Endometrium (tissue), 2 donors: ENCODE measurements around the gene MOB1A.
"Not testable (repeated sequence)": the region's sequence is repeated elsewhere in the genome, so short reads cannot be mapped to it uniquely, and the experiment has no call there.

Experiments used
- FAIRE-seq: peaks from 2 replicates; lab custom pipeline; 2012; peaks lifted over from hg19 to GRCh38; lab: Jason Lieb, UNC
- donor health status: control.
- donor health status: control.

MOB1A gene

DNA sequence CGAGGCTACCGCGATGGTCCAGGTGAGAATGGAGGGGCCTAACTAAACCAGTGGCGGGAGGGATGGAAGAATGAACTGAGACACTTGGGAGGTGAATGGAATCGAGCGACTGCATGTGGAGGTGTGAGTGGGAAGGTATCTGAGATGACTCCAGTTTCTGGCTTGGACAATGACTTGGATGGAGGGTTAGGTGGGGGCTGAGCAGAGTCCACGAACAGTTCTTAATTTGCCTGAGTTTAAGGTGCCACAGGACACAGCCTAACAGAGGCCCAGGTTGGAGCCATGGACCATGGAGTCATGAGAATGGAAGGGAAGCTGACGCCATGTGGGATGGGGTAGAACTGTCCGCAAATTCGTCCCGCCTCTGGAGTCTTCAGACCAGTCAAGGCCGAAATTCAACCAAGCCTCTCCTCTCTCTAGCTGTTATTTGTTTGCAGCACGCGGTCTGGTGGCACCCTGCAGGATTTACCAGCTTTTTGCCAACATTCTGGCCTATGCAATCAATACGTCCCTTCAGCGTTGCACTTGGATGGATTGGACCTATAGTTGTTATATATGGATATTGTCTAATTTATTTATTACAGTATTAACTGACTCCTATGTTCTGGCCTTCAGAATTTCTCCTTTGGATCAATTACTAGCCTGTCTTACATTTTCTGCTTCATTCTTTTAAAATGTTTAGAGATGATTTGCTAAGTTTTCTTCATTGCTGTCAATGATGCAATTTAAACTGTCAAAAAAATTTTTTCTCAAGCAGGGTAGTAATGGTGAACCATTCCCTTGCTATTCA lies 30.0 kb downstream of the MOB1A start:
- no peak for FAIRE-seq

DNA sequence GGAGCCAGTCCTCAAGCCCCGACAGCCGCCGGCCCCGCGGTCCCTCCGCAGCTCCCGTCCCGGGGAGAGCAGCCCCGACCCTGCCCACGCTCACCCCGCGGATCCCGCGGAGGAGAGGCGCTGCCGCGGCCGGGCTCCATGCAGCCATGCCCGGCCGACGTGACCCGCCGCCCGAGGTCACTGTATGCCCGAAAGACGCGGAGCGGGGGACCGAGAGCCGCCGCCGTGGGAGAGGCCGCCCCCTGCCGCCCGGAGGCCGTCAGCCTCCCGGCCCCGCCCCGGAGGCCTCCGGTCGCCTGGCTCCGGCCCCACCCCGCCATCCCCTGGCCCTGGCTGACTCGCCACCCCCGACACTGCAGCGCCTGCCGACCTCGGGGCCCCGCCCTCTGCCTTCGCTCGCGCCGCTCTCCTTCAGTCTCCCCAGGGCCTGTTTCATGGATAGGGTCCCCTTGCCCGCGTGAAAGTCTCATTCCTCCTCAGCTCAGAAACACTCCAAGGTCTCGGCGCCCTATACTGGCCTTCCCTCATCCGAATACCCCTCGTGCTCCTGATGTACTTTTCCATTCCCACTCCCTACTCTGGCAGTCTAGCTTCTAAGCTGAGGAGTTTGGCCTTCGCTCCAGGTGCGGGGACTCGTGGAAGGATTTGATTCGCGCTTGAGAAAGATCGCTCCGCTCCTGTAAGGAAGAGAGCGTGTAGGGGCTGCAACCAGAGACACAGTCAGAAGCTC lies 30.8 kb downstream of the MOB1A start, which contains the start of gene BOLA3:
BOLA3 (minus strand) TSS at position 186 of the 730 bp plus-strand sequence; CDS start at position 148, 38 bp downstream.
- FAIRE-seq: no peak

DNA sequence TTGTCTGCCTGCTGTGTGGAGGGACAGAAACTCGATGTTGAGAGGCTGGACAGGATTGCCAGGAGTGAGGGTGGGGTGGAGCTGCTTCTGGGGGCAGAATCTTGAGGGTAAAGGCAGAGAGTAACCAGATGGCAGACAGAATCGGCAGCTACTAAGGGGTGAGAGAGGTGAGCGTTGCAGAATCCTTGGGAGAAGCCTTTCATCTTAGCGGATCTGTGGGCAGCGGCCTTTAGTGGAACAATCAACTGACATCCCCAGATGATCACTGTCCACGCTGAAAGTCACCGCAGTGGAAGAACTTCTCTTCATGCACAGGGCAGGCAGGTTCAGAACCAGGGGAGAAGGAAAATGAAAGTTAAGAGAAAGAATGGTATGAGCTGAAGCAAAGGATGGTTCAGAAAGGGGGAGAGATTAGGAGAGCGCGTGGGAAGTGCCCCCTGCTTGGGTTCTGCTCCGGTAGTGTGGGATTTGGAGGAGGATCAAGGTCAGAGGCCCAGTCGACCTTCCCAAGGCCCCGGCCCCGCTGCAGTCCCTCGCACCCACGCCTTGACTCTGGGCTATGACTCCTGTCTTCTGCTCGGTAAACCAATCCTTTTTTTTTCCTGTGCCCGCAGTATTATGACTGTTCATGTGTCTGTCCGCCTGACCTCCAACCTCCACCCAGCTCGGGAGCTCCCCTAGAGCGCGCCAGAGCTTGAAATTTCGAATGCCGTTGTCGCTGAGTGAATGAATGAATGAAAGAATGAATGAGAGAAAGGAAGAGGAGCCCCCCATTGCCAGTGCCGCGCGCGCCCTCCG lies 31.6 kb downstream of the MOB1A start:
- FAIRE-seq: no peak

- FAIRE-seq: no peak
Measured at GRCh38 chr2:74142340-74142739, 36.3 kb downstream of the MOB1A start.

- FAIRE-seq: no peak
Measured at GRCh38 chr2:74138600-74139323, 39.9 kb downstream of the MOB1A start.

DNA sequence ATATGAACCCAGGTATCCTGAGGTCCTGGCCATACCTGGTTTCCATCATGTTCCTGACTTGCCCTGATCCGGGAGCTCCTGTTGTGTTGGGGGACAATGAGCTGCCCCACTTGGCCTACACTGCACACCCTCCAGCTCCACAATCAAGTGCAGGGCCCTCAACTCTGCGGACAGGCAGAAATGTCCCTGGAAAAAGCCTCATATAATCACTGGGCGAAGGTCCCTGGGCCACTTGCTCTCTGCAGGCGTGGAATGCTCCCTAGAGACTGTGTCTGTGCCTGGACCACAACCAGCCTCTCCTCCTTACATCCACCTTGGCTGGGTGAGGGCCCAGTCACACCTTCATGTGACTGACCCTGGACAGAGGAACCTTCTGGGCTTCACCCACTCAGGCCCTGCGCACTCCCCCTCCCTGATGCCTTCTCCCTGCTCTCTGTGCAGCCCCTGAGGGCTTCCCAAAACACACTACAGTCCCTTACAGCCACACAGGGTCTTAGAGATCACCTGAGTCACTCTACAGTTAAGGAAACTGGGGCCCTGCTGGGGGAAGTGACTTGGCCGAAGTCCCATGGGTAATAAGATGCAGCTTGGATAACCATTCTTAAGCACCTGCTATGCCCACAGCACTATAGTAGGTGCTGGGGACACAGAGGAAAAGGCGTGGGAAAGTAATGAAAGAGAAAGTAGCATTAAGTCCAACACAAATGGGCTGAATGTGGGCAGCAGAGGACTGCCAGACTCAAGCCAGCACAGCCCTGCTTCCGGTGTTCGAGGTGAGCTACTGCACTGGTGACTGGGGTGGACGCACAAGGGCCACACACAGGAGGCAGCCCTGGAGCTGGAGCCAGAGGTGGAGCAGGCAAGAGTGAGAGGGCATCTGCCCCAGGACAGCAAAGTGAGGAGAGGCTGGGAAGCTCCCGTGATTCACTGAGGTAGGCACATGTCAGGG lies 40.8 kb downstream of the MOB1A start:
- no peak for FAIRE-seq

DNA sequence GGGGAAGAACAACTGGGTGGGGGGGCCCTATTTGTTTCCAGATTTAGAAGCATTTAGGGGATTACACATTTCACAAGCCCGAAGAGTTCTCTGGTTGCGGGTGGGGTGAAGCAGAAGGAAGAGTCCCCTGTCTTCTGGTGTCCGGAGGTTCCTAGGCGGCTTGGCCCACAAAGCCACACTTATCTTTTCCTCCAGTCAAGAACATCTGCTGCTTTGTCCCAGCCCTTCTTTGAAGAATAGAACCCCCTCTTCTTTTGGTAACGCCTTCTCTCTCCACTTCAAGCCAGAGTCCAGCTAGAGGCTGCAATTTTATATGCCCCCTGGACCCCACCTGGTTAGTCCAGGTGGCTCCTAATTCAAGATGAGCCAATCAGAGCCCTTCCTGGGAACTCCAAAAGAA lies 46.8 kb downstream of the MOB1A start:
- FAIRE-seq: no peak

DNA sequence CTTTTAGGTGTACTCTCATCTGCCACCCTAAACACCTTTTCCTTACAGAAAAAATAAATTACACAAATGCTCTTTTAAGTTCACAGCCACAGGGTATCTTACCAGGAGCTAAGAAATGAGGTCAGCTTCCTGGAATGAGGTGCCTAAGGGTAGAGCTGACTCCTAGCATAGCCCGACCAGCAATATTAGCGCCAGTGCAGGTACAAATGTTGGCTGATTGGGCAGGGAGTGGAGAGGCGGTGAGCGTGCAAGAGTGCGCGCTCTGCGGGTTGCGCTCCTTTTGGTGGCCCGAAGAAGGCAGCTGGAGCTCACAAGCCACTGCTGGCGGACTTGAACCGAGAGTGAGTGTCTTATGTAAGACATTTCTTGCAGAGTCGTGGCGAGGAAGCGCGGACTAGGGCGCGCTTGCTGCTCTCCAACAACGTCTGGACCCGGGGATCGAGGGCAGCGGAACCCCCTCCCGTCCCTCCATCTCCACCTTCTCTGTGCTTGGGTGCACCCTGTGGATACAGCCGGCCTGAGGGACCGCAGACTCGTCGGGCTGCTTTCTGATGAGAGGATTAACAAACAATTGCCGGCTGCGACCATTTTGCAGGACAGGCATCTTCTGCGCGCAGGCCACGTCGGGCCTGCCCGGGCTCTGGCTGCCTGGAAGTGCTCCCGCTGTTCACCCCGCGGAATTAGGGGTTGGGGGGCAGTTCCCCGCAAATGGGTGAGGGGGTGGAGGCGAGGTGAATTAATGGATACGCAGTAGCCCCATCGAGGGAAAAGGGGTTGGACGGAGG lies 48.3 kb downstream of the MOB1A start:
- no peak for FAIRE-seq

DNA sequence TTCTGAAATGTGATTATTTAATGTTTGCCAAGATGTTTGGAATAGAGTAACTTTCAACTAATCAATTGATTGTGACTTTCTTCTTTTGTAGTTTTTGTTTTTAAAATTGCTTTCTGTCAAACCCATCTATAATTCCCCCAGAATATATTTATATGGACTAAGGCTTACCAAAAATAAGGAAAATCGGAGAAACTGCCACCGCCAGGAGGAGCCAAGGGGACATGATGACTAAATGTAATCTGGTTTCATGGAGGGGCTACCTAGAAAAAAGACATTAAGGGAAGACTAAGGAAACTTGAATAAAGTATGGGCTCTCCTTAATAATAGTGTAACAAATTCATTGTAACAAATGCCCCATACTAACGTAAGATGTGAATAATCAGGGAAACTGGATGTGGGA lies 50.5 kb downstream of the MOB1A start:
- FAIRE-seq: no peak

DNA sequence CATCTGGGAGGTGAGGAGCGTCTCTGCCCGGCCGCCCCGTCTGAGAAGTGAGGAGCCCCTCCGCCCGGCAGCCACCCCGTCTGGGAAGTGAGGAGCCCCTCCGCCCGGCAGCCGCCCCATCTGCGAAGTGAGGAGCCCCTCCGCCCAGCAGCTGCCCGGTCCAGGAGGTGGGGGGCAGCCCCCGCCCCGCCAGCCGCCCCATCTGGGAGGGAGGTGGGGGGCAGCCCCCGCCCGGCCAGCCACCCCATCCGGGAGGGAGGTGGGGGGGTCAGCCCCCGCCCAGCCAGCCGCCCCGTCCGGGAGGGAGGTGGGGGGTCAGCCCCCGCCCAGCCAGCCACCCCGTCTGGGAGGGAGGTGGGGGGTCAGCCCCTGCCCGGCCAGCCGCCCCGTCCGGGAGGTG lies 54.7 kb downstream of the MOB1A start:
- FAIRE-seq: not testable (repeated sequence)

GRCh38 chr2:74121846-74122245 lies 56.8 kb downstream of the MOB1A start:
- FAIRE-seq: not testable (repeated sequence)

DNA sequence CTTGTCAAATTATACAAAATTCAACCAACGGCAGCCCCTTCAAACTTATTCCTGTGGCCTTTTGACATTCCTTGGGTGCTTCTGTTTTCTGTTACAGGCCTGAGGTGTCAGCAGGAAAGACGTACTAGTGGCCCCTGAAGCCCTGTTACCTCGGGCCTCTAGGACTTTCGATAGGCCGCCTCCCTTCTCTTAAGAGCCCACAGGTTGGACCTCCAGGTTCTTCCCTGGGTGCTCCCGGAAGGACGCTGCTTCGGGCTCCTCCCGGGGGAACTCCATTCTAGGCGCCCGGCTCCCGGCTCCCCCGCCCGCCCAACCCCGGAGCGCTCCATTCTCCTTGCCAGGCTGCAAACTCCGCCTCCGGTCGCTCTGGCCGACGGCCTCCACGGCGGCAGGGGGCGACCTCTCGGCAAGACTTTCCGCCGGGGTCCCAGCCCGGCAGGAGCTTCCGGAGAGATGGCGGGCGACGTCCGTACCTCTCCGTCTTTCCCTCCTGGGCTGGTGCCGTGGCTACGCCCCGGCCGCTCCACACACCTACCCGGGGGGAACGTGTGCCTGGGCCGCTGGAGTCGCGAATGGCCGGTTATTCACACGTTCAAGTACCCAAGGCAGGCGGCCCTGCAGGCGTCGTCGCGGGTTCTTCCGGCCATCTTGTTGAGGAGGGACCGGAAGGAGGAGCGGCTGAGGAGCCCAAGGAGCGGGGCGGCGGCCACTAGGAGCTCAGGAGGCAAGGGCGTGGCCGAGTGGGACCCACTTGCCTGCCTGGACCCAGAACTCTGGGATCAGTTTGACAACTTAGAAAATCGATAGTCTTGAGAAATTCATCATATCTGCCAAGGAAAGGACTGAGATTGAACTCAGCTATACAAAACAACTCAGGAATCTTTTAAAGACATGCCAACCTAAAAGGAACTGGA lies 58.5 kb downstream of the MOB1A start:
- no peak for FAIRE-seq

DNA sequence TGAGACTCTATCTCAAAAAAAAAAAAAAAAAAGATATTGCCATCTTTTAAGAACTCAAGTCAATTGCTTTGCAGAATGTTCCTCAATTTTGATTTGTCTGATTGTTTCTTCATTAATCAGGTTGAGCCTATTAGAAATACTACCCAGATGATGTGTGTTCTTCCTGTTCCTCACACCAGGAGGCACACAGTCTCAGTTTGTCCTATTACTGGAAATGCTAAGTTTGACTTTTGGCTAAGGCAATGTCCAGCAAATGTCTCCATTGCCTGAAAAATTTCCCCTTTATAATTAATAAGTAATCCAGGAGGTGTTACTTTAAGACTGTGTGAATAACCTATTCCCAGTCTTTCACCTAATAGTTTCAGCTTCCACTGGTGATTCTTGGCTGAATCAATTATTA lies 59.3 kb downstream of the MOB1A start:
- FAIRE-seq: no peak

- FAIRE-seq: no peak
Measured at GRCh38 chr2:74111380-74111779, 67.3 kb downstream of the MOB1A start.

- FAIRE-seq: no peak
Measured at GRCh38 chr2:74110537-74110936, 68.1 kb downstream of the MOB1A start.

DNA sequence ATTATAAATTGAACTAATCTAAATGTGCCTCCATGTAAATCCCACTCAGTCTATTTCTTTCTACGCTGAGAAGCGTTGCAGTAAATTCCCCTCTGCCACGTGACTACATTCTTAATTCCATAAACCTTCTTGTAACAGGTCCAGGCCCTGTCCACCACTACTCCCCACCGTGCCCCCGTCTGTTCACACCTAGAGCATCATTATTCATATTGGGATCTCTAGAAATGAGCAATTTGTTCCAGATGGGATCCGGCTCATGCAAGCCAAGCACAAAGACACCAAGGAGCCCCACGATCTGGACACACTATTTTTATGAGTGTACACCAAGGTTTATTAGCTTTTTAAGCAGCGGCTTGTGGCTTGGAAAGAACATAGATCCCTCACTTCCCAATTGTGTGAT lies 69.1 kb downstream of the MOB1A start:
- no peak for FAIRE-seq

GRCh38 chr2:74107071-74107470 lies 71.6 kb downstream of the MOB1A start:
- FAIRE-seq: no peak

DNA sequence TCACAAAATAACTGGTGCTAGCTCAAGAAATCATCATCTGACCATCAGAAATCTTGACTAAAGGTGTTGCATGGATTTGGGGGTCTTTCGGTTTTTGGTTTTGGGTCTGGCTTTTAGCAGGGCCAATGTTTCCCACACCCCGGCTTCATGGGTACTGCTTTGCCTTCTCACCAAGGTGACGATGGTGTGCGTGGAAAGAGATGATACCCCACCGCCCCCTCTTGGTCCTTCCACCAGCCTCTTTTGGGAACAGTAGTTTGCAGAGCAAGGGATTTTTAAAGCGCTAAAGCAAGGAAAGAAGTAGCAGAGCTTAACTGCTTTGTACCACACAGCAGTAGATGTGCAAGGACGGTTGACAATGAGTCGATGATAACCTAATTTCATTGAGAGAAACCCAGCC lies 73.3 kb downstream of the MOB1A start:
- FAIRE-seq: no peak

GRCh38 chr2:74104839-74105238 lies 73.8 kb downstream of the MOB1A start:
- no peak for FAIRE-seq
